Activated naive CD4-positive, alpha-beta T cell treated with anti-CD3 and anti-CD28 coated beads, Interleukin-2, amount 50 U/mL, for 24 hours (primary cell): ENCODE data around the gene SEMA5A.

Experiments
- H3K27ac Mint-ChIP-seq: one replicate; pipeline ENCODE4 v1.8.0; 2021; ENCODE audit warnings: mild to moderate bottlenecking, mixed read lengths
- H3K27me3 Mint-ChIP-seq: one replicate; pipeline ENCODE4 v1.8.0; 2021; ENCODE audit warnings: mixed read lengths
- H3K36me3 Mint-ChIP-seq: one replicate; pipeline ENCODE4 v1.8.0; 2021; ENCODE audit warnings: mixed read lengths
- H3K4me1 Mint-ChIP-seq: one replicate; pipeline ENCODE4 v1.8.0; 2021; ENCODE audit warnings: mixed read lengths
- H3K4me3 Mint-ChIP-seq: one replicate; pipeline ENCODE4 v1.8.0; 2021; ENCODE audit warnings: mild to moderate bottlenecking, mixed read lengths
- H3K9me3 Mint-ChIP-seq: one replicate; pipeline ENCODE4 v1.8.0; 2021; ENCODE audit warnings: mixed read lengths

The SEMA5A gene

GRCh38 chr5:9545992-9546851, at the start of gene SEMA5A:
Gene SEMA5A, minus strand, starts transcription at chr5:9546075. Its CDS starts 166,129 bp downstream, at chr5:9379946.
- Mint-ChIP-seq H3K27me3 (peaks cover 20% of the 10 kb centered on the region), H3K36me3 (peaks cover 2% of the 10 kb centered on the region), H3K4me3 (peak within 1 kb of the TSS; percentile 62), H3K27ac (no peak within 1 kb of the TSS), H3K4me1 (peaks cover 9% of the 10 kb centered on the region), H3K9me3 (no peaks in the 10 kb centered on the region)

GRCh38 chr5:9594913-9595312, 49.0 kb upstream of the SEMA5A start:
- no peak overlapping the region for H3K27ac Mint-ChIP-seq
- H3K27me3 Mint-ChIP-seq: peaks cover 5% of the 10 kb centered on the region
- H3K9me3 Mint-ChIP-seq: no peaks in the 10 kb centered on the region

GRCh38 chr5:9589049-9589835, 43.4 kb upstream of the SEMA5A start:
- no peaks in the 10 kb centered on the region for H3K27me3 Mint-ChIP-seq
- H3K4me1 Mint-ChIP-seq: no peaks in the 10 kb centered on the region
- H3K36me3 Mint-ChIP-seq: no peaks in the 10 kb centered on the region
- no peak overlapping the region for H3K27ac Mint-ChIP-seq
- no peaks in the 10 kb centered on the region for H3K9me3 Mint-ChIP-seq
- H3K4me3 Mint-ChIP-seq: no peak overlapping the region

More at GRCh38 chr5:9594913-9595312, 49.0 kb upstream of the SEMA5A start:
- no peaks in the 10 kb centered on the region for H3K36me3 Mint-ChIP-seq
- no peaks in the 10 kb centered on the region for H3K4me1 Mint-ChIP-seq
- no peak overlapping the region for H3K4me3 Mint-ChIP-seq

DNA sequence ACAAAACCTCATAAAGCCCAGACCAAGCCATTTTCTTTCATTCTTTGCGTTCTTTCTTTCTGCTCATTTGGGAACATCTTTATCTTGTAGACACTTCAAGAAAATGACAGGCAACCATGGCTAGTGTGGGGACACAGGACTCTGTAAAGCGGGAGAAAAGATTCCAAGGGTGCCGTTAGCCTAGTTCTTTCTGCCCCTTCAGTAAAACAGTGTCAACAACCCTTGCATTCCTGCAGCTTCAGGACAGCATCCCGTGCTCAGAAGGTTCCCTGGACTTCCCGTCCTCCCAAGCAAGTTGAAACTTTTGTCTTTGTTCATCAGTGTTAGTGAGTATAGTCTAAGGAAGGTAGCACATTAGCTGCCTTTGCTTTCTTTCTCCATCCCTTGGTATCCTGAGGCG, 42.4 kb upstream of the SEMA5A start:
- no peaks in the 10 kb centered on the region for H3K4me1 Mint-ChIP-seq
- H3K36me3 Mint-ChIP-seq: no peaks in the 10 kb centered on the region
- no peaks in the 10 kb centered on the region for H3K9me3 Mint-ChIP-seq
- no peaks in the 10 kb centered on the region for H3K27me3 Mint-ChIP-seq
- no peak overlapping the region for H3K4me3 Mint-ChIP-seq
- H3K27ac Mint-ChIP-seq: no peak overlapping the region

DNA sequence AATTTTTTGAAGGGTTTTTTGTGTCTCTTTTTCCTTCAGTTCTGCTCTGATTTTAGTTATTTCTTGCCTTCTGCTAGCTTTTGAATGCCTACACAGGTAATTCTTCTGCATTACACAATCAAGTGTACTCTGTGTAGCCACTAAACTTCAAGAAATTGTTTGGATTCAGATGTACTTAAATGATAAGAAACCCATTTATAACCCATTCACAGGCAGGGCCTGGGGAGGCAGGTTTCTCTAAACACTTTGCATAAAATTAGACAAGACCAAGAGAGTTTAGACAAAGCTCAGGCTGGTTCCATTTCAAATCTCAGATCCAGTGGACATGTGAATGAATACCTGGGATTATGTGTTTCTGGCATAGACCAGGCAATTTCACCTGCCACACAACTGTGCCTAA, 41.3 kb upstream of the SEMA5A start:
- Mint-ChIP-seq H3K9me3 (no peaks in the 10 kb centered on the region), H3K4me3 (no peak overlapping the region), H3K36me3 (no peaks in the 10 kb centered on the region), H3K27ac (no peak overlapping the region), H3K27me3 (no peaks in the 10 kb centered on the region), H3K4me1 (no peaks in the 10 kb centered on the region)

DNA sequence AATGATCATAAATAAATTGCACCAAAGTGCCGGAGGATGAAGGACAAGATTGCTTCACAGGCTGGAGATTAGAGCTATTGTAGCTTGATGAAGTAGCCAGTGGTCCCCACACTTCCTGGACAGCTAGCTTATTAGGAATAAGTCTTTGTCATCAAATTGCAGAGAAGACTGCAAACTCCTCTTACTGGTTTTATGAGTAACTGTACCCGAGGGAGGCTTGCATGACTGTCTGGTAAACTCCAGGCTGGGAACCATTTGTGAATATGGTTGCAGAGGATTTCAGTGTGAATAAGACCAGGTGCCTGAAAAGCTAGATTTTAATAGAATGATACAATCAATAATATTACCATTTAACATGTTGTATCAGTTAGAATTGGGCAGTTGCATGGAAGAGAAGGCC, 36.5 kb upstream of the SEMA5A start:
- Mint-ChIP-seq H3K4me3 (no peak overlapping the region), H3K9me3 (no peaks in the 10 kb centered on the region), H3K27me3 (no peaks in the 10 kb centered on the region), H3K36me3 (no peaks in the 10 kb centered on the region), H3K27ac (no peak overlapping the region), H3K4me1 (no peaks in the 10 kb centered on the region)

GRCh38 chr5:9573796-9574195, 27.9 kb upstream of the SEMA5A start:
- H3K27ac Mint-ChIP-seq: no peak overlapping the region
- H3K4me1 Mint-ChIP-seq: no peaks in the 10 kb centered on the region

DNA sequence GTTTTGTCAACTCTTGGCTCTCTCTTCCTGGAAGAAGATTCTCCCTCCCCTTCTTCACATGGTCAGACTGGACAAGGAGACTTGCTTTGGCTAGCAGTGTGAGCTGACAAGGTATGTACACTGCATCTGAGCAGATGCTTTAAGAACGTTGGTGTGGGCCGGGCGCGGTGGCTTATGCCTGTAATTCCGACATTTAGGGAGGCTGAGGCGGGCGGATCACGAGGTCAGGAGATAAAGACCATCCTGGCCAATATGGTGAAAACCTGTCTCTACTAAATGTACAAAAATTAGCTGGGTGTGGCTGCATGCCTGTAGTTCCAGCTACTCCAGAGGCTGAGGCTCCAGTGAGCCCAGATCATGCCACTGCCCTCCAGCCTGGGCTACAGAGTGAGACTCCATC, 26.4 kb upstream of the SEMA5A start:
- no peak overlapping the region for H3K27ac Mint-ChIP-seq
- no peak overlapping the region for H3K4me3 Mint-ChIP-seq
- no peaks in the 10 kb centered on the region for H3K4me1 Mint-ChIP-seq
- peaks cover 17% of the 10 kb centered on the region for H3K9me3 Mint-ChIP-seq
- H3K36me3 Mint-ChIP-seq: peaks cover 2% of the 10 kb centered on the region
- H3K27me3 Mint-ChIP-seq: peaks cover 4% of the 10 kb centered on the region

More at GRCh38 chr5:9573796-9574195, 27.9 kb upstream of the SEMA5A start:
- Mint-ChIP-seq H3K4me3 (no peak overlapping the region), H3K9me3 (peaks cover 15% of the 10 kb centered on the region), H3K36me3 (peaks cover 2% of the 10 kb centered on the region), H3K27me3 (peaks cover 3% of the 10 kb centered on the region)

- peaks cover 15% of the 10 kb centered on the region for H3K9me3 Mint-ChIP-seq
- peaks cover 2% of the 10 kb centered on the region for H3K36me3 Mint-ChIP-seq
- peaks cover 4% of the 10 kb centered on the region for H3K27me3 Mint-ChIP-seq
- H3K27ac Mint-ChIP-seq: no peak overlapping the region
- H3K4me1 Mint-ChIP-seq: no peaks in the 10 kb centered on the region
- no peak overlapping the region for H3K4me3 Mint-ChIP-seq
These were observed 25.0 kb upstream of the SEMA5A start for GRCh38 chr5:9570876-9571275.

GRCh38 chr5:9567039-9567438, 21.2 kb upstream of the SEMA5A start:
- H3K4me1 Mint-ChIP-seq: no peaks in the 10 kb centered on the region

GRCh38 chr5:9564752-9565151, 18.9 kb upstream of the SEMA5A start:
- peaks cover 5% of the 10 kb centered on the region for H3K9me3 Mint-ChIP-seq
- H3K27me3 Mint-ChIP-seq: peaks cover 1% of the 10 kb centered on the region
- no peak overlapping the region for H3K27ac Mint-ChIP-seq
- H3K4me1 Mint-ChIP-seq: no peaks in the 10 kb centered on the region
- no peak overlapping the region for H3K4me3 Mint-ChIP-seq
- no peaks in the 10 kb centered on the region for H3K36me3 Mint-ChIP-seq

More at GRCh38 chr5:9567039-9567438, 21.2 kb upstream of the SEMA5A start:
- Mint-ChIP-seq H3K9me3 (peaks cover 5% of the 10 kb centered on the region), H3K4me3 (no peak overlapping the region), H3K27me3 (peaks cover 1% of the 10 kb centered on the region), H3K27ac (no peak overlapping the region), H3K36me3 (no peaks in the 10 kb centered on the region)

- Mint-ChIP-seq H3K27me3 (no peaks in the 10 kb centered on the region), H3K4me3 (no peak overlapping the region), H3K9me3 (no peaks in the 10 kb centered on the region), H3K4me1 (no peaks in the 10 kb centered on the region), H3K36me3 (no peaks in the 10 kb centered on the region), H3K27ac (no peak overlapping the region)
These were observed 16.3 kb upstream of the SEMA5A start for GRCh38 chr5:9562141-9562540.

DNA sequence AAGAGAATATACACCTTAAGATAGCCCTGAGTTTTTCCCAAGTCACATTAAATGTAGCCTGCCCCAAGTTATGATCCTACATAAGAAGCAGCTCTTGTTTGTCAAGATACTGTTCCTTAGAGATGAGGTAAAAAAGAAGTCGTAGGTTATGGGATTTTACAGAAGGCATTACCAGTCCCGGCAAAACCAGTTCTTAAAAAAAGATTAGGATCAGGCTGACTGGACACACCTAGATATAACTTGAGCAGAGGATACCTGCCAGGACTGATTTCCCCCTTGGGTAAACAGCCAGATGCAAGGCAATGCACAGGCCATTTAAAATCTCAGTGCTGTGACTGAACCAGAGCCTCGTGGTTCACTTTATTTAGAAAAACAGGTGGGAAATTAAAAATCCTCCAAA, 14.1 kb upstream of the SEMA5A start:
- Mint-ChIP-seq H3K36me3 (no peaks in the 10 kb centered on the region), H3K27ac (no peak overlapping the region), H3K4me3 (no peak overlapping the region), H3K4me1 (no peaks in the 10 kb centered on the region), H3K27me3 (no peaks in the 10 kb centered on the region), H3K9me3 (no peaks in the 10 kb centered on the region)

- no peaks in the 10 kb centered on the region for H3K27me3 Mint-ChIP-seq
- H3K4me1 Mint-ChIP-seq: no peaks in the 10 kb centered on the region
- H3K9me3 Mint-ChIP-seq: peaks cover 6% of the 10 kb centered on the region
- no peaks in the 10 kb centered on the region for H3K36me3 Mint-ChIP-seq
- H3K4me3 Mint-ChIP-seq: no peak overlapping the region
- H3K27ac Mint-ChIP-seq: no peak overlapping the region
These were observed 12.6 kb upstream of the SEMA5A start for GRCh38 chr5:9558319-9558965.

GRCh38 chr5:9557696-9558095, 11.8 kb upstream of the SEMA5A start:
- H3K27ac Mint-ChIP-seq: no peak overlapping the region
- H3K4me3 Mint-ChIP-seq: no peak overlapping the region
- no peaks in the 10 kb centered on the region for H3K27me3 Mint-ChIP-seq
- H3K36me3 Mint-ChIP-seq: no peaks in the 10 kb centered on the region
- H3K9me3 Mint-ChIP-seq: peaks cover 6% of the 10 kb centered on the region
- no peaks in the 10 kb centered on the region for H3K4me1 Mint-ChIP-seq

DNA sequence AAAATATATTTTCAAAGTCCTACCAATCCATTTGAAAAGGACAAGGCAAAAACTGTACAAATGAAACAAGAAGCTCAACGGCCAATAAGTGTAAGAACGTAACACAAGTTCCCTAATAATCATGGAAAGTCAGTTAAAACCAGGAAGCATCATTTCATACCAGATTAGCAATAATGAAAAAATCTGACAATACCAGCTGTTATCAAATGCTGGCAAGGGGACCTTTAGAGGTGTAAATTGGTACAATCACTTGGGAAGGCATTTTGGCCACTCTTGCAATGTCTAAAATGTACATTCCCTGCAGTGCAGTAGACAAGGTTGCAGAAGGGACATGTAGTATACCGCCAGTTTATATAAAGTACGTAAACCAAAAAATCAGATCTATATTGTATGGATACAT, 10.1 kb upstream of the SEMA5A start:
- no peaks in the 10 kb centered on the region for H3K36me3 Mint-ChIP-seq
- H3K27ac Mint-ChIP-seq: no peak overlapping the region
- no peak overlapping the region for H3K4me3 Mint-ChIP-seq
- no peaks in the 10 kb centered on the region for H3K27me3 Mint-ChIP-seq
- H3K4me1 Mint-ChIP-seq: no peaks in the 10 kb centered on the region
- peaks cover 6% of the 10 kb centered on the region for H3K9me3 Mint-ChIP-seq
